GM12801 (cell line): ENCODE data around the gene SH2D4B.

Source experiments
- TF ChIP-seq, protein P1 (sequence below): IDR thresholded peaks from one replicate; pipeline ENCODE4 v1.5.1; 2011; ENCODE audit warnings: control low read depth; ENCODE audit not compliant: insufficient read length; ENCODE audit errors: extremely low read depth

Gene SH2D4B

DNA sequence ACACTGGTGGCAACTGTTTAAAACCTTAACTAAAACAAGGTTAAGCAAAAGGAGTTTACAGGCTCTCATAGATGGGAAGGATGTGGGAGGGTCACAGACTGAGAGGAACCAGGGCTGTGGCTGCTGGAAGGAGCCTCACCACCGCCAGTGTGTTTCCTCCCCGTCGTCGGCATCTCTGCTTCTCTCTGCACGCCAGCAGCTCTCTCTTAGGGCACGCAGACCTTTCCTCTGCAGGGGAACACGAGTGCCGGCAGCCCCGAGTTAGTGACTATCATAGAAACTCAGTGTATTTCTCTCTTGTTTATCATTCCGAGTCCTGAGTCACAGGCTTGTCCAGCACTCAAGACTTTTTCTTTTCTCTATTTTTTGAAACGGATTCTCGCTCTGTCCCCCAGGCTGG lies 8.1 kb upstream of the SH2D4B start:
- TF ChIP-seq, protein P1, sequence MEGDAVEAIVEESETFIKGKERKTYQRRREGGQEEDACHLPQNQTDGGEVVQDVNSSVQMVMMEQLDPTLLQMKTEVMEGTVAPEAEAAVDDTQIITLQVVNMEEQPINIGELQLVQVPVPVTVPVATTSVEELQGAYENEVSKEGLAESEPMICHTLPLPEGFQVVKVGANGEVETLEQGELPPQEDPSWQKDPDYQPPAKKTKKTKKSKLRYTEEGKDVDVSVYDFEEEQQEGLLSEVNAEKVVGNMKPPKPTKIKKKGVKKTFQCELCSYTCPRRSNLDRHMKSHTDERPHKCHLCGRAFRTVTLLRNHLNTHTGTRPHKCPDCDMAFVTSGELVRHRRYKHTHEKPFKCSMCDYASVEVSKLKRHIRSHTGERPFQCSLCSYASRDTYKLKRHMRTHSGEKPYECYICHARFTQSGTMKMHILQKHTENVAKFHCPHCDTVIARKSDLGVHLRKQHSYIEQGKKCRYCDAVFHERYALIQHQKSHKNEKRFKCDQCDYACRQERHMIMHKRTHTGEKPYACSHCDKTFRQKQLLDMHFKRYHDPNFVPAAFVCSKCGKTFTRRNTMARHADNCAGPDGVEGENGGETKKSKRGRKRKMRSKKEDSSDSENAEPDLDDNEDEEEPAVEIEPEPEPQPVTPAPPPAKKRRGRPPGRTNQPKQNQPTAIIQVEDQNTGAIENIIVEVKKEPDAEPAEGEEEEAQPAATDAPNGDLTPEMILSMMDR, result no peak

GRCh38 chr10:80530251-80530650 lies 7.5 kb upstream of the SH2D4B start:
- TF ChIP-seq, protein P1, result no peak

GRCh38 chr10:80530816-80531215 lies 6.9 kb upstream of the SH2D4B start:
- TF ChIP-seq, protein P1, result no peak

GRCh38 chr10:80532571-80532970 lies 5.1 kb upstream of the SH2D4B start:
- TF ChIP-seq, protein P1, result no peak

- TF ChIP-seq, protein P1, result no peak
Measured at GRCh38 chr10:80535671-80536360, 1.9 kb upstream of the SH2D4B start.

- TF ChIP-seq, protein P1, result no peak
Measured at GRCh38 chr10:80536361-80536835, 1.3 kb upstream of the SH2D4B start.

DNA sequence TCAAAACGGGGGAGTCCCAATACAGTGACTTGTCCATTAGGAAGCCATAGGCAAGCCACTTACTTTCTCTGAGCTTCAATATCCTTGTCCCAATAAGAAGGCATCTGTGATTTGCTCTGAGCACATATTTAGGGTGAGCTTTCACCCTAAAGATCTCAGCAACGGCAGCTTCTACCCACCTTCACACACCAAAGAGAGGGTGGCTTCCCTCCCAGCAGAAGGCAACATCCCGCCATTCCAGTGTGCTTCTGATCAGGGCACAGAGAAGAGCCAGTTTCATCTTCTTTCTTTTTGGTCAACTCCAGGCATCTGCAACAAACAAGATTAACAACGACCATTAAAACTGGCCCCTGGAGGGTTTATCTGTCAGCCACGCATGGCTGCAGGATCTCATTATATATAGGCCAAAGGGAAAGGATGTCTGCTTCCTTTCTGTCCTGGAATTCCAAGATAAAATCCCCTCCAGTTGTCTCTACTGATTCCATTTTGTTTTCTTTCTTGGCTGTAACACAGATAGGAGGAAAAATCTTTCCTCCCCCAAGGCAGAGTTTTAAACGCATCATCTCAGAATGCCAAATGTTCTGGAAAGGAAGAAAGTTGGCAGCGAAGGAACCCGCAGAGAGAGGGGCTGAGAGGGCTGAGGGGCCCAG lies 491 bp upstream of the SH2D4B start:
- TF ChIP-seq, protein P1, result no peak
